Measurements from ENCODE around the gene CDH22.

CDH22 gene

GRCh38 chr20:46355778-46356177, 47.5 kb upstream of the CDH22 start:
- TF ChIP-seq CTCF (IDR thresholded peaks at IDR 0.05; ENCODE audit: borderline replicate concordance, extremely low read depth, low read length, poor library complexity, severe bottlenecking) (no peak), EZH2 (IDR thresholded peaks at IDR 0.05; ENCODE audit: borderline replicate concordance, low read depth, low read length, severe bottlenecking) (no peak)
- peaks cover 88% of the 10 kb centered on the region for H3K36me3 ChIP-seq (ENCODE audit: insufficient read depth, low read length)
- ATAC-seq (ENCODE audit: insufficient read depth, low read depth) = no peak

GRCh38 chr20:46354920-46355654, 46.8 kb upstream of the CDH22 start:
- ATAC-seq (ENCODE audit: insufficient read depth, low read depth) = no peak
- H3K9me3 ChIP-seq (ENCODE audit: insufficient read depth, low read length, severe bottlenecking) = no peaks in the 10 kb centered on the region
- H3K4me3 ChIP-seq (ENCODE audit: low read depth in 1 of 2, low read length in 2 of 2) = no peak overlapping the region
- no peak for TF ChIP-seq EZH2 (IDR thresholded peaks at IDR 0.05; ENCODE audit: borderline replicate concordance, low read depth, low read length, severe bottlenecking)
- TF ChIP-seq CTCF (IDR thresholded peaks at IDR 0.05; ENCODE audit: borderline replicate concordance, extremely low read depth, low read length, poor library complexity, severe bottlenecking) = no peak
- no peak overlapping the region for H2AFZ ChIP-seq (ENCODE audit: low read depth, low read length)
- H3K27ac ChIP-seq (ENCODE audit: low read length) = no peak overlapping the region
- H3K4me2 ChIP-seq (ENCODE audit: insufficient read depth, low read length) = no peak overlapping the region
- peaks cover 13% of the 10 kb centered on the region for H3K79me2 ChIP-seq (ENCODE audit: insufficient read depth, low read length)
- H3K9ac ChIP-seq (ENCODE audit: low read depth, low read length) = no peak overlapping the region
- H3K36me3 ChIP-seq (ENCODE audit: insufficient read depth, low read length) = peaks cover 93% of the 10 kb centered on the region
- no peaks in the 10 kb centered on the region for H3K27me3 ChIP-seq (ENCODE audit: insufficient read depth, low read length, poor library complexity)
- peaks cover 58% of the 10 kb centered on the region for H4K20me1 ChIP-seq (ENCODE audit: insufficient read depth, low read length)
- no peak for DNase-seq
- no peaks in the 10 kb centered on the region for H3K4me1 ChIP-seq (ENCODE audit: insufficient read depth, low read length)

More at GRCh38 chr20:46355778-46356177, 47.5 kb upstream of the CDH22 start:
- no peaks in the 10 kb centered on the region for H3K4me1 ChIP-seq (ENCODE audit: insufficient read depth, low read length)
- no peak overlapping the region for H3K4me3 ChIP-seq (ENCODE audit: low read depth in 1 of 2, low read length in 2 of 2)
- peaks cover 16% of the 10 kb centered on the region for H3K79me2 ChIP-seq (ENCODE audit: insufficient read depth, low read length)
- H3K9ac ChIP-seq (ENCODE audit: low read depth, low read length) = no peak overlapping the region
- H4K20me1 ChIP-seq (ENCODE audit: insufficient read depth, low read length) = peaks cover 58% of the 10 kb centered on the region
- H2AFZ ChIP-seq (ENCODE audit: low read depth, low read length) = no peak overlapping the region
- no peak overlapping the region for H3K4me2 ChIP-seq (ENCODE audit: insufficient read depth, low read length)
- DNase-seq = no peak
- H3K9me3 ChIP-seq (ENCODE audit: insufficient read depth, low read length, severe bottlenecking) = no peaks in the 10 kb centered on the region
- H3K27ac ChIP-seq (ENCODE audit: low read length) = no peak overlapping the region
- H3K27me3 ChIP-seq (ENCODE audit: insufficient read depth, low read length, poor library complexity) = no peaks in the 10 kb centered on the region

GRCh38 chr20:46354207-46354555, 45.9 kb upstream of the CDH22 start:
- no peak for ATAC-seq (ENCODE audit: insufficient read depth, low read depth)
- H3K27me3 ChIP-seq (ENCODE audit: insufficient read depth, low read length, poor library complexity) = no peaks in the 10 kb centered on the region
- no peak overlapping the region for H2AFZ ChIP-seq (ENCODE audit: low read depth, low read length)
- TF ChIP-seq EZH2 (IDR thresholded peaks at IDR 0.05; ENCODE audit: borderline replicate concordance, low read depth, low read length, severe bottlenecking) (no peak), CTCF (IDR thresholded peaks at IDR 0.05; ENCODE audit: borderline replicate concordance, extremely low read depth, low read length, poor library complexity, severe bottlenecking) (no peak)
- peaks cover 91% of the 10 kb centered on the region for H3K36me3 ChIP-seq (ENCODE audit: insufficient read depth, low read length)
- no peaks in the 10 kb centered on the region for H3K9me3 ChIP-seq (ENCODE audit: insufficient read depth, low read length, severe bottlenecking)
- H3K9ac ChIP-seq (ENCODE audit: low read depth, low read length) = no peak overlapping the region
- no peak overlapping the region for H3K4me2 ChIP-seq (ENCODE audit: insufficient read depth, low read length)
- DNase-seq = no peak
- H3K4me3 ChIP-seq (ENCODE audit: low read depth in 1 of 2, low read length in 2 of 2) = no peak overlapping the region
- H4K20me1 ChIP-seq (ENCODE audit: insufficient read depth, low read length) = peaks cover 52% of the 10 kb centered on the region
- no peak overlapping the region for H3K27ac ChIP-seq (ENCODE audit: low read length)
- H3K4me1 ChIP-seq (ENCODE audit: insufficient read depth, low read length) = no peaks in the 10 kb centered on the region
- peaks cover 4% of the 10 kb centered on the region; the same call in 1 of the 2 replicates for H3K79me2 ChIP-seq (ENCODE audit: insufficient read depth, low read length)

Measured in DND-41 (cell line).